Measurements from ENCODE around the gene HAPLN1. TPM values are rescaled to one million over a fixed set of nuclear protein-coding genes. Genes with fewer than 3 reads are reported as not detected.

The HAPLN1 gene
- total and polyA plus RNA-seq, 10 of the 15 experiments (the other 5 are each of a cell fraction or from before 2014, with no cell fraction given), result 0.05 to 0.21 (median 0.17) TPM; not detected in 2

DNA sequence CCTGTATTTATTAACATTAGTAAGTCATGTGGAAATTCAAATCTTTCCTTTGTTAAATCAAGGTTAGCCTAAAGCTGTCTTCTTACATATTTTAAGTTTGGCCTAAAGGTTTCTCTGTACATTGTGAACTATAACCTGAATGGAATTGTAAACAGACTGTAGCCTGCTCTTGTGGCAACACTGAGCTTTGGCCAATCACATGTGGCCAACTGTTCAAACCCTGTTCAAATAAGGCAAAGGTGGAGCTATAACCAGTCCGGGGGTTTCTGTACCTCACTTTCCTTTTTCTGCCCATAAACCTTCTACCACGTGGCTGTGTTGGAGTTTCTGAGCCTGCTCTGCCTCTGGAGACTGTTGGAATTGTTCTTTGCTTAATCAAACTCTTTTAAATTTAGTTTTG is 3.3 kb upstream of the HAPLN1 start (continued):
- TF ChIP-seq, protein P1, sequence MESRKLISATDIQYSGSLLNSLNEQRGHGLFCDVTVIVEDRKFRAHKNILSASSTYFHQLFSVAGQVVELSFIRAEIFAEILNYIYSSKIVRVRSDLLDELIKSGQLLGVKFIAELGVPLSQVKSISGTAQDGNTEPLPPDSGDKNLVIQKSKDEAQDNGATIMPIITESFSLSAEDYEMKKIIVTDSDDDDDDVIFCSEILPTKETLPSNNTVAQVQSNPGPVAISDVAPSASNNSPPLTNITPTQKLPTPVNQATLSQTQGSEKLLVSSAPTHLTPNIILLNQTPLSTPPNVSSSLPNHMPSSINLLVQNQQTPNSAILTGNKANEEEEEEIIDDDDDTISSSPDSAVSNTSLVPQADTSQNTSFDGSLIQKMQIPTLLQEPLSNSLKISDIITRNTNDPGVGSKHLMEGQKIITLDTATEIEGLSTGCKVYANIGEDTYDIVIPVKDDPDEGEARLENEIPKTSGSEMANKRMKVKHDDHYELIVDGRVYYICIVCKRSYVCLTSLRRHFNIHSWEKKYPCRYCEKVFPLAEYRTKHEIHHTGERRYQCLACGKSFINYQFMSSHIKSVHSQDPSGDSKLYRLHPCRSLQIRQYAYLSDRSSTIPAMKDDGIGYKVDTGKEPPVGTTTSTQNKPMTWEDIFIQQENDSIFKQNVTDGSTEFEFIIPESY (IDR thresholded peaks at IDR 0.05), result no peak
- no peak for TF ChIP-seq ZSCAN29 (IDR thresholded peaks at IDR 0.05)
- TF ChIP-seq NFXL1 (IDR thresholded peaks at IDR 0.05; ENCODE audit: borderline replicate concordance), result no peak
- no peak for TF ChIP-seq IKZF2 (IDR thresholded peaks at IDR 0.05)
- no peak for TF ChIP-seq MYB (IDR thresholded peaks at IDR 0.05; ENCODE audit: borderline replicate concordance, low read depth, low read length)

DNA sequence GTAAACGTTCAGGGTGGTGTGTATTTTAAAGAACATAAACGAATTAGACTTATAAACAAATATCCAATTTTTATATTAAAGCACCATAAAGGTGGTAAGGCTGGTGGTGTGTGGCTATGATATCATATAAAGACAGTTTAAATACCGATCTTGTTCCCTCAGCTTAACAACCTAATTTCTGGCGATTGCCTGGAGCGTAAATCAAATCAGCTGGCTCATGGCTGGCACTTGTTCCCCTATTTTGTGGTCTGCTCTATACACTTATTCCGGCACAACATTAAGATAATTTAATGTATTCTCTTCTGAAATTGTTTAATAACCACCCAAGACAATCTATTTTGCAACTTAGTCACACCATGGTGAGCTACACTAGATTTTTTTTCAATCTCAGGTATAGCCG is 2.4 kb upstream of the HAPLN1 start:
- BruUV-seq (replicated peaks), result no TSS peak
- ChIA-PET CTCF (interaction anchor here (2.0 kb wide), 1 partner anchor 204 kb away, joined by 14 read pairs; no protein-coding TSS in a partner anchor), POLR2A (no interaction called here), SMC1A (ENCODE audit: uncharacterized antibody, unreplicated experiment) (interaction anchor here (1.0 kb wide), 1 partner anchor 156 kb away, joined by 3 read pairs; no protein-coding TSS in a partner anchor), RAD21 (ENCODE audit: unreplicated experiment) (no interaction called here)
- no peaks in the 10 kb centered on the region for H3K36me3 ChIP-seq (ENCODE audit: control insufficient read depth in 2 of 2, insufficient read depth in 2 of 2, low read length in 1 of 2)
- ATAC-seq (no peak), FAIRE-seq (no peak), DNase-seq (ENCODE audit: low read depth, low spot score) (no peak)
- no peak overlapping the region for H3K27ac ChIP-seq (ENCODE audit: control insufficient read depth, insufficient read depth)
- WGBS (ENCODE audit: insufficient coverage, insufficient replicate concordance, low lambda C conversion rate, missing lambda C conversion rate), result 50% methylated on average over 7 of the region's 7 CpGs
- H3K9ac ChIP-seq (ENCODE audit: control insufficient read depth, insufficient read depth, low read length), result no peak overlapping the region
- H3K4me3 ChIP-seq, result no peak overlapping the region
- H3K4me2 ChIP-seq (ENCODE audit: control insufficient read depth, insufficient read depth), result no peak overlapping the region
- TF ChIP-seq SPI1 (IDR thresholded peaks at IDR 0.05; ENCODE audit: borderline replicate concordance, insufficient read depth, low read depth, low read length), result no peak
- TF ChIP-seq IRF4 (IDR thresholded peaks at IDR 0.05; ENCODE audit: low read depth, low read length), result no peak
- TF ChIP-seq ESRRA (IDR thresholded peaks at IDR 0.05; ENCODE audit: low read length), result no peak
- TF ChIP-seq PAX5 (IDR thresholded peaks at IDR 0.05; ENCODE audit: borderline replicate concordance, low read depth, low read length), result no peak
- TF ChIP-seq TCF7 (IDR thresholded peaks at IDR 0.05; ENCODE audit: borderline replicate concordance), result no peak
- TF ChIP-seq ASH2L (IDR thresholded peaks at IDR 0.05; ENCODE audit: borderline replicate concordance, low read depth), result no peak
- in situ Hi-C loops (cut with MboI), result loop anchor here (25.0 kb wide), 1 partner anchor 539 kb away; no protein-coding TSS in a partner anchor
- no peaks in the 10 kb centered on the region for H3K4me1 ChIP-seq (ENCODE audit: control insufficient read depth, insufficient read depth, low read length)
- H2AFZ ChIP-seq (ENCODE audit: control insufficient read depth, low read depth, low read length), result no peak overlapping the region
- no peaks in the 10 kb centered on the region for H3K9me3 ChIP-seq (replicated peaks; ENCODE audit: control insufficient read depth, insufficient read depth, low read length)
- intact Hi-C loops (cut with micrococcal nuclease; ENCODE audit: unreplicated experiment), result no loop called here
- peaks cover 0 to 7% of the 10 kb centered on the region in 2 experiments; a peak in 1 of 4 replicates for H3K27me3 ChIP-seq (replicated peaks in 1 of 2; ENCODE audit: control insufficient read depth in 2 of 2, insufficient read depth in 2 of 2, low read length in 1 of 2)
- no peaks in the 10 kb centered on the region for H4K20me1 ChIP-seq (ENCODE audit: control insufficient read depth, insufficient read depth)
- no peaks in the 10 kb centered on the region for H3K79me2 ChIP-seq (ENCODE audit: control insufficient read depth, insufficient read depth, low read length)

Data from GM12878 (cell line).